Prostate gland (tissue), 2 donors: ENCODE results near the gene SEC24D.

ENCODE experiments used
- POLR2A ChIP-seq: fragments of 450-650 bp; IDR thresholded peaks from one replicate; pipeline ENCODE4 v1.6.1; 2016; ENCODE audit warnings: antibody characterized with exemption, mild to moderate bottlenecking
- POLR2AphosphoS5 ChIP-seq: sonication (generic); formaldehyde crosslinking; IDR thresholded peaks from one replicate; pipeline ENCODE4 v1.6.1; 2017; ENCODE audit warnings: antibody characterized with exemption
- TF ChIP-seq, protein P1 (sequence below), 4 experiments: fragments of 200-600 bp in 2 of 4; fragments of 450-650 bp in 2 of 4; sonication (generic) in 2 of 4; IDR thresholded peaks; 1 replicate in 3 of 4; 2 replicates in 1 of 4; pipeline ENCODE4 v1.5.1; 2016 to 2019; ENCODE audit warnings: antibody characterized with exemption in 4 of 4, mild to moderate bottlenecking in 2 of 4, moderate library complexity in 2 of 4

DNA sequence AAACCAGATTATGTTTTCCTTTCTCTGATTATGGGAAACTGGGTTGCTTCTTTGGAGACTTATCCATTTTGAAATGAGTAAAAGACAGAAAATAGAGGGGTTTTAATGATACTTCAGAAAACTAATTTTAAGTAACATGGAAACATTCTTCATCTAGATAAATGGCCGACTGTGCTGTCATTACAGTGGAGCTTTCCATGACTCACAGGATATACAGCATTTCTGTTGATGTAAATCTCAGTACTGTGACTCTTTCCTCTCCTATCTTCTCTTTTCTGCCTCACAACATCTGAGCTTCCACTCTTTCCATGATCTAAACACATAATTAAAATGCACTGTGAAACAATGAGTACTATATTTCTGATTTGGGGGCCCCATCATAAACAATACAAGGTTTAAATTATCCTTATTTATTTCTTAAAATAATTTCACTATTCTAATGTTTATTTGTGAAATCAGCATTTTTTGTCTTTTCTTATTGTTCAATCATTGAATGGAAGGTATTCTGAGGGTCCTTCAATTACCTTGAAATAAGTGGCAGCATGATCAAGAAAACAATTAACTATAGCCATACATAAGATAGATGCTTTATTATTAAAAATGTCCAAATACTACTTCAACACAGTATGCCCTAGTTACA lies 19.3 kb downstream of the SEC24D start:
- TF ChIP-seq, protein P1, sequence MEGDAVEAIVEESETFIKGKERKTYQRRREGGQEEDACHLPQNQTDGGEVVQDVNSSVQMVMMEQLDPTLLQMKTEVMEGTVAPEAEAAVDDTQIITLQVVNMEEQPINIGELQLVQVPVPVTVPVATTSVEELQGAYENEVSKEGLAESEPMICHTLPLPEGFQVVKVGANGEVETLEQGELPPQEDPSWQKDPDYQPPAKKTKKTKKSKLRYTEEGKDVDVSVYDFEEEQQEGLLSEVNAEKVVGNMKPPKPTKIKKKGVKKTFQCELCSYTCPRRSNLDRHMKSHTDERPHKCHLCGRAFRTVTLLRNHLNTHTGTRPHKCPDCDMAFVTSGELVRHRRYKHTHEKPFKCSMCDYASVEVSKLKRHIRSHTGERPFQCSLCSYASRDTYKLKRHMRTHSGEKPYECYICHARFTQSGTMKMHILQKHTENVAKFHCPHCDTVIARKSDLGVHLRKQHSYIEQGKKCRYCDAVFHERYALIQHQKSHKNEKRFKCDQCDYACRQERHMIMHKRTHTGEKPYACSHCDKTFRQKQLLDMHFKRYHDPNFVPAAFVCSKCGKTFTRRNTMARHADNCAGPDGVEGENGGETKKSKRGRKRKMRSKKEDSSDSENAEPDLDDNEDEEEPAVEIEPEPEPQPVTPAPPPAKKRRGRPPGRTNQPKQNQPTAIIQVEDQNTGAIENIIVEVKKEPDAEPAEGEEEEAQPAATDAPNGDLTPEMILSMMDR (IDR thresholded peaks at IDR 0.05), result no peak
- TF ChIP-seq POLR2AphosphoS5, result no peak
- TF ChIP-seq POLR2A, result no peak
